ENCODE data around the gene LDLRAD3. TPM values are rescaled to one million over a fixed set of nuclear protein-coding genes. Genes with fewer than 3 reads are reported as not detected.

LDLRAD3 gene
- total RNA-seq, 4 donors from 2014 or later = 19.4 to 49.5 (median 31.0) TPM

GRCh38 chr11:36079878-36080675, 136.2 kb downstream of the LDLRAD3 start:
- no peak for TF ChIP-seq CTCF (IDR thresholded peaks at IDR 0.05)
- no peak for TF ChIP-seq POLR2A (IDR thresholded peaks at IDR 0.05)
- no peak for TF ChIP-seq EP300 (IDR thresholded peaks at IDR 0.05)
- H3K36me3 ChIP-seq = peaks cover 0 to 39% (median 0%) of the 10 kb centered on the region in 3 donors
- 79 to 96% methylated on average over 7 of the region's 7 CpGs for WGBS, 2 donors
- H3K27ac ChIP-seq = no peak overlapping the region
- H3K9me3 ChIP-seq = peaks cover 0 to 7% (median 0%) of the 10 kb centered on the region in 4 donors
- no peak for DNase-seq (ENCODE audit: low spot score in 2 of 2)
- peaks cover 0 to 6% (median 0%) of the 10 kb centered on the region in 4 donors for H3K4me1 ChIP-seq
- no peaks in the 10 kb centered on the region for H3K27me3 ChIP-seq
- H3K4me3 ChIP-seq = no peak overlapping the region

- Histone ChIP-seq H3K27ac (no peak overlapping the region), H3K4me3 (no peak overlapping the region), H3K27me3 (no peaks in the 10 kb centered on the region), H3K4me1 (no peaks in the 10 kb centered on the region), H3K9me3 (peaks cover 0 to 1% (median 0%) of the 10 kb centered on the region in 4 donors), H3K36me3 (peaks cover 0 to 53% (median 0%) of the 10 kb centered on the region in 3 donors)
- DNase-seq (ENCODE audit: low spot score in 2 of 2) = no peak
- TF ChIP-seq EP300 (IDR thresholded peaks at IDR 0.05) = no peak
- TF ChIP-seq POLR2A (IDR thresholded peaks at IDR 0.05) = no peak
- no peak for TF ChIP-seq CTCF (IDR thresholded peaks at IDR 0.05)
- WGBS, 2 donors = 91 to 94% methylated on average over 11 of the region's 11 CpGs
These were observed 137.5 kb downstream of the LDLRAD3 start for GRCh38 chr11:36081274-36081945.

GRCh38 chr11:36086366-36086765, 142.5 kb downstream of the LDLRAD3 start:
- H3K4me3 ChIP-seq = no peak overlapping the region
- no peaks in the 10 kb centered on the region for H3K4me1 ChIP-seq
- TF ChIP-seq POLR2A (IDR thresholded peaks at IDR 0.05) (no peak), CTCF (IDR thresholded peaks at IDR 0.05) (no peak), EP300 (IDR thresholded peaks at IDR 0.05) (no peak)
- DNase-seq (ENCODE audit: low spot score in 2 of 2) = no peak
- H3K27me3 ChIP-seq = no peaks in the 10 kb centered on the region
- no peak overlapping the region for H3K27ac ChIP-seq
- peaks cover 0 to 66% (median 0%) of the 10 kb centered on the region in 3 donors for H3K36me3 ChIP-seq
- 87 to 90% methylated on average over 6 of the region's 6 CpGs for WGBS, 2 donors
- H3K9me3 ChIP-seq = no peaks in the 10 kb centered on the region

GRCh38 chr11:36088266-36088972, 144.6 kb downstream of the LDLRAD3 start:
- no peak for TF ChIP-seq POLR2A (IDR thresholded peaks at IDR 0.05)
- no peak for TF ChIP-seq EP300 (IDR thresholded peaks at IDR 0.05)
- TF ChIP-seq CTCF (IDR thresholded peaks at IDR 0.05) = no peak
- Histone ChIP-seq H3K27ac (no peak overlapping the region), H3K4me3 (no peak overlapping the region), H3K4me1 (no peaks in the 10 kb centered on the region), H3K27me3 (no peaks in the 10 kb centered on the region), H3K9me3 (peaks cover 0 to 2% (median 0%) of the 10 kb centered on the region in 4 donors), H3K36me3 (peaks cover 0 to 54% (median 0%) of the 10 kb centered on the region in 3 donors)
- WGBS, 2 donors = 41 to 45% methylated on average over 6 of the region's 6 CpGs
- no peak for DNase-seq (ENCODE audit: low spot score in 2 of 2)
